HUES64 (cell line): ENCODE results near the gene IL1RAPL1.
"Not testable (repeated sequence)": the region's sequence is repeated elsewhere in the genome, so short reads cannot be mapped to it uniquely, and the experiment has no call there.

ENCODE experiments used
- H3K27ac ChIP-seq: 2 replicates; pipeline ENCODE4 v1.7.0; 2013; ENCODE audit warnings: low read depth, low read length, inconsistent platforms
- H3K27me3 ChIP-seq: 2 replicates; pipeline ENCODE4 v1.6.1; 2013; ENCODE audit warnings: mild to moderate bottlenecking, low read length; ENCODE audit not compliant: insufficient read depth
- H3K36me3 ChIP-seq: 2 replicates; pipeline ENCODE4 v1.6.1; 2013; ENCODE audit warnings: mild to moderate bottlenecking, low read length; ENCODE audit not compliant: insufficient read depth
- H3K4me1 ChIP-seq: 2 replicates; pipeline ENCODE4 v1.6.1; 2013; ENCODE audit warnings: mild to moderate bottlenecking, low read length, moderate library complexity; ENCODE audit not compliant: insufficient read depth
- H3K4me3 ChIP-seq: 2 replicates; pipeline ENCODE4 v1.5.1; 2013; ENCODE audit warnings: mild to moderate bottlenecking, low read length, moderate library complexity
- H3K9ac ChIP-seq: 2 replicates; pipeline ENCODE4 v1.6.1; 2013; ENCODE audit warnings: mild to moderate bottlenecking, low read depth, low read length
- H3K9me3 ChIP-seq: 2 replicates; pipeline ENCODE4 v1.6.1; 2013; ENCODE audit warnings: low read depth, low read length; ENCODE audit not compliant: insufficient read depth
- WGBS: fragments of 150-250, 120-280 bp; methylation state at CpG from one replicate; pipeline ENCODE4 v1.1.7; 2013; ENCODE audit warnings: missing lambda C conversion rate; 5-methylcytosine and 5-hydroxymethylcytosine counted together

The IL1RAPL1 gene

GRCh38 chrX:29107231-29107630 is 520.0 kb downstream of the IL1RAPL1 start:
- Histone ChIP-seq H3K9me3 (no peaks in the 10 kb centered on the region), H3K4me1 (no peaks in the 10 kb centered on the region), H3K27ac (no peak overlapping the region), H3K36me3 (no peaks in the 10 kb centered on the region), H3K4me3 (no peak overlapping the region), H3K27me3 (no peaks in the 10 kb centered on the region), H3K9ac (no peak overlapping the region)
- no CpG with 5 or more reads among the region's 1 CpG for WGBS

- WGBS, result no CpG with 5 or more reads among the region's 3 CpGs
- Histone ChIP-seq H3K4me3 (no peak overlapping the region), H3K9ac (no peak overlapping the region), H3K9me3 (no peaks in the 10 kb centered on the region), H3K36me3 (no peaks in the 10 kb centered on the region), H3K4me1 (no peaks in the 10 kb centered on the region), H3K27me3 (no peaks in the 10 kb centered on the region), H3K27ac (no peak overlapping the region)
Measured at GRCh38 chrX:29110041-29110440, 522.8 kb downstream of the IL1RAPL1 start.

GRCh38 chrX:29113221-29113620 is 526.0 kb downstream of the IL1RAPL1 start:
- H3K27me3 ChIP-seq, result no peaks in the 10 kb centered on the region
- no peaks in the 10 kb centered on the region for H3K36me3 ChIP-seq
- H3K4me1 ChIP-seq, result no peaks in the 10 kb centered on the region
- H3K9me3 ChIP-seq, result no peaks in the 10 kb centered on the region
- no peak overlapping the region for H3K4me3 ChIP-seq
- H3K27ac ChIP-seq, result no peak overlapping the region
- WGBS, result 100% methylated on average over 1 of the region's 1 CpG
- no peak overlapping the region for H3K9ac ChIP-seq

GRCh38 chrX:29122817-29123216 is 535.6 kb downstream of the IL1RAPL1 start:
- not testable (repeated sequence) for H3K27ac ChIP-seq, H3K4me1 ChIP-seq, H3K9ac ChIP-seq, H3K4me3 ChIP-seq, H3K9me3 ChIP-seq, H3K36me3 ChIP-seq, H3K27me3 ChIP-seq
- 100% methylated on average over 1 of the region's 2 CpGs for WGBS

- no peak overlapping the region for H3K27ac ChIP-seq
- H3K4me1 ChIP-seq, result no peaks in the 10 kb centered on the region
- no peak overlapping the region for H3K4me3 ChIP-seq
- 92% methylated on average over 4 of the region's 4 CpGs for WGBS
- H3K36me3 ChIP-seq, result no peaks in the 10 kb centered on the region
- no peaks in the 10 kb centered on the region for H3K9me3 ChIP-seq
- no peak overlapping the region for H3K9ac ChIP-seq
- no peaks in the 10 kb centered on the region for H3K27me3 ChIP-seq
Measured at GRCh38 chrX:29130905-29131304, 543.7 kb downstream of the IL1RAPL1 start.

- H3K9me3 ChIP-seq, result no peaks in the 10 kb centered on the region
- no peaks in the 10 kb centered on the region for H3K27me3 ChIP-seq
- H3K9ac ChIP-seq, result no peak overlapping the region
- no peak overlapping the region for H3K27ac ChIP-seq
- WGBS, result 89% methylated on average over 1 of the region's 2 CpGs
- H3K4me3 ChIP-seq, result no peak overlapping the region
- H3K4me1 ChIP-seq, result no peaks in the 10 kb centered on the region
- H3K36me3 ChIP-seq, result no peaks in the 10 kb centered on the region
Measured at GRCh38 chrX:29136904-29137303, 549.7 kb downstream of the IL1RAPL1 start.

GRCh38 chrX:29138003-29138402 is 550.8 kb downstream of the IL1RAPL1 start:
- Histone ChIP-seq H3K27me3 (no peaks in the 10 kb centered on the region), H3K9ac (no peak overlapping the region), H3K4me1 (no peaks in the 10 kb centered on the region), H3K9me3 (no peaks in the 10 kb centered on the region), H3K27ac (no peak overlapping the region), H3K4me3 (no peak overlapping the region), H3K36me3 (no peaks in the 10 kb centered on the region)
- WGBS, result 98% methylated on average over 2 of the region's 2 CpGs

GRCh38 chrX:29143356-29143755 is 556.1 kb downstream of the IL1RAPL1 start:
- Histone ChIP-seq H3K27ac (no peak overlapping the region), H3K4me1 (no peaks in the 10 kb centered on the region), H3K4me3 (no peak overlapping the region), H3K9me3 (no peaks in the 10 kb centered on the region), H3K9ac (no peak overlapping the region), H3K36me3 (no peaks in the 10 kb centered on the region), H3K27me3 (no peaks in the 10 kb centered on the region)
- WGBS, result 98% methylated on average over 3 of the region's 5 CpGs

GRCh38 chrX:29143756-29144155 is 556.5 kb downstream of the IL1RAPL1 start:
- H3K4me1 ChIP-seq, result no peaks in the 10 kb centered on the region
- no peak overlapping the region for H3K9ac ChIP-seq
- 93% methylated on average over 4 of the region's 4 CpGs for WGBS
- no peaks in the 10 kb centered on the region for H3K9me3 ChIP-seq
- no peaks in the 10 kb centered on the region for H3K27me3 ChIP-seq
- H3K4me3 ChIP-seq, result no peak overlapping the region
- no peak overlapping the region for H3K27ac ChIP-seq
- H3K36me3 ChIP-seq, result no peaks in the 10 kb centered on the region

- Histone ChIP-seq H3K36me3 (no peaks in the 10 kb centered on the region), H3K9me3 (no peaks in the 10 kb centered on the region), H3K9ac (no peak overlapping the region), H3K27ac (no peak overlapping the region), H3K27me3 (no peaks in the 10 kb centered on the region), H3K4me1 (no peaks in the 10 kb centered on the region), H3K4me3 (no peak overlapping the region)
- WGBS, result 91% methylated on average over 3 of the region's 4 CpGs
Measured at GRCh38 chrX:29145316-29145715, 558.1 kb downstream of the IL1RAPL1 start.

- H3K27ac ChIP-seq, result no peak overlapping the region
- no peak overlapping the region for H3K9ac ChIP-seq
- H3K9me3 ChIP-seq, result no peaks in the 10 kb centered on the region
- no peaks in the 10 kb centered on the region for H3K4me1 ChIP-seq
- H3K27me3 ChIP-seq, result no peaks in the 10 kb centered on the region
- WGBS, result 89% methylated on average over 3 of the region's 5 CpGs
- H3K36me3 ChIP-seq, result no peaks in the 10 kb centered on the region
- H3K4me3 ChIP-seq, result no peak overlapping the region
Measured at GRCh38 chrX:29148511-29148910, 561.3 kb downstream of the IL1RAPL1 start.

GRCh38 chrX:29155286-29155685 is 568.0 kb downstream of the IL1RAPL1 start:
- Histone ChIP-seq H3K9me3 (no peaks in the 10 kb centered on the region), H3K36me3 (no peaks in the 10 kb centered on the region), H3K9ac (no peak overlapping the region), H3K4me1 (no peaks in the 10 kb centered on the region), H3K27me3 (no peaks in the 10 kb centered on the region), H3K27ac (peak overlapping the region; percentile 60; the same call in 1 of the 2 replicates), H3K4me3 (no peak overlapping the region)
- WGBS, result 67% methylated on average over 2 of the region's 3 CpGs
